Activated CD4-positive, alpha-beta T cell treated with anti-CD3 and anti-CD28 coated beads for 1 hour (primary cell): Measurements from ENCODE around the gene ASTN2.

Experiments used
- DNase-seq: peaks from one replicate; pipeline ENCODE4 v3.0.0-alpha.2; 2020

Gene ASTN2

GRCh38 chr9:116774421-116775180, 640.3 kb downstream of the ASTN2 start:
- DNase-seq: no peak

- no peak for DNase-seq
Observed at GRCh38 chr9:116767219-116767618, 647.6 kb downstream of the ASTN2 start.

- no peak for DNase-seq
Observed at GRCh38 chr9:116765011-116765410, 649.8 kb downstream of the ASTN2 start.

- no peak for DNase-seq
Observed at GRCh38 chr9:116763770-116764169, 651.1 kb downstream of the ASTN2 start.

GRCh38 chr9:116760636-116761035, 654.2 kb downstream of the ASTN2 start:
- DNase-seq: no peak

DNA sequence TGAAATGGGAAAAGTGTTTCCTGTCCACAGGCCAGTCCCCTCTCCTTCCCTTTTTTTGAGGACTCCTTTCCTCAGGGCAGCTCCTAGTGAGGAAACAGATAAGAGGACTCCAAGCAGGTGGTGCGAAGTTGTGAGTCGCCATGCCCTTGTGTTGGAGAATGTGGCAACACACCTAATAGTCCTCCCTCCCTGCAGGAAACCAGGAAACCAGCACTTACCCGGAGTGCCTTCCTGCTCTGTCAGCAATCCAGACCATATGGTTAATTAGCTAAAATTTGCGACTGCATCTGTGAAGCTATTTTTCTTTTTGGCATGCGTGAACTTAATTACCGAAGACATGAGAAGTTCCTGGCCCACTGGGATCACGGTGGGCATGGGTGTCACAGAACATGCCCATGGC, 657.8 kb downstream of the ASTN2 start:
- no peak for DNase-seq

DNA sequence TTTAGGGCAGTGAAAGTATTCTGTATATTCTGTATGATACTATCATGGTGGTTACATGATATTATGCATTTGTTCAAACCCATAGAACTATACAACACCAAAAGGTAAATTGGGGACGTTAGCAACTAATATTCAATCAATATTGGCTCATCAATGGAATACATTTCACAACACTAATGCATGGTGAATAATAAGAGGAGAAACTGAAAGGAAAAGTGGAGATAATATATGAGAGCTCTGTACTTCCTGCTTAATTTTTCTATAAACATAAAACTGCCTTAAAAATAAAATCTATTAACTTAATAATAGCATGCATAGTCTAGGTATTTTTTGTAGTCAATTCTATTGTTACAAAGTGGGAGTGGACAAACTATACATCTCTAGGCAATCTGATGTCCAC, 661.5 kb downstream of the ASTN2 start:
- no peak for DNase-seq

GRCh38 chr9:116750510-116750909, 664.3 kb downstream of the ASTN2 start:
- no peak for DNase-seq

DNA sequence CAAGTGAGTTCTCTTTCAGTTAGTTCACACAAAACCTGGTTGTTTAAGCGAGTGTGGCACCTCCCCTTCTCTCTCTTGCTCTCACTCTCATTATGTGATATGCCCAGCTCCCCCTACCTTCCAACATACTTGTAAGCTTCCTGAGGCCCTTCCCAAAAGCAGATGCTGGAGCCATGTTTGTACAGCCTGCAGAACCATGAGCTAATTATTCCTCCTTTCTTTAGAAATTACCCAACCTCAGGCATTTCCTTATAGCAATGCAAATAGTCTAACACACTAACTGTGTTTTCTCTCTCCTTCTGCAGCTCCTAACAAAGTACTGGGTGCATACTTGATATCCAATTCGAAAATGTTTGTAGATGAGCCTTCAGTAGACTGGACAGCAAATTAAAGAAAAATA, 665.1 kb downstream of the ASTN2 start:
- DNase-seq: no peak

DNA sequence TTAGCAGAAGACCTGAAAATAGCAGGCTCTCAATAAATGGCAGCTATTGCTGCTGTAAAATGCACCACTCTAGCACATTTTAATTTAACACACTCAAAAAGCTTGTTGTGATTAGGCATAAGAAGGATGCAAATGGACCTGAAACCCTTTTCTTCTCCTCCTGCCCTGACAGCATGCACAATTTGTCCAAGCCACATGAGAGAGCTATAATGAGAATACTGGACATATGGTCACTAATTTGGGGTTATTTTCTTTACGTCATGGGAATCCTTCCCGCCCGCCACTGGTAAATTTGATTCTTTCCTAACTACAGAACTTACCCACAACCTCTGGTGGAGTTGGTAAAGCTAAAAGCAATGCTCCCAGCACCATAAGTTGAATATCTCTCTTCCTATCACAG, 665.7 kb downstream of the ASTN2 start:
- no peak for DNase-seq

DNA sequence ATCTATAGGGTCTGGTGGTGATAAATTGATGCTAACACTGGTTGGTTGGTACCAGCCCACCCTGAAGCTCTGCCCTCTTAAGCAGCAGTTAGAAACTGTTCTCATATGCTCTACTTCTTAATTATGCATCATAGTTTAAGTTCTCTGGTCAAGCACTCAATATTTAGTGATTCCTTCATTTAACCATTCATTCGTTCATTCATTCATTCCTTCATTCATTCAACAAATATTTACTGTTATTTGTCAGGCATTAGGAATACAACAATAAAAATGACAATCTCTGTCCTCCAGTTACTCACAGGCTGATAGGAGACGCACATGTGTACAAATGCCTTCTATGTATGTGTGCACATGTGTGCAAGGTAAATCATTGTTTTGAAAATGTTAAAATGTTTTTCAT, 673.1 kb downstream of the ASTN2 start:
- DNase-seq: no peak

DNA sequence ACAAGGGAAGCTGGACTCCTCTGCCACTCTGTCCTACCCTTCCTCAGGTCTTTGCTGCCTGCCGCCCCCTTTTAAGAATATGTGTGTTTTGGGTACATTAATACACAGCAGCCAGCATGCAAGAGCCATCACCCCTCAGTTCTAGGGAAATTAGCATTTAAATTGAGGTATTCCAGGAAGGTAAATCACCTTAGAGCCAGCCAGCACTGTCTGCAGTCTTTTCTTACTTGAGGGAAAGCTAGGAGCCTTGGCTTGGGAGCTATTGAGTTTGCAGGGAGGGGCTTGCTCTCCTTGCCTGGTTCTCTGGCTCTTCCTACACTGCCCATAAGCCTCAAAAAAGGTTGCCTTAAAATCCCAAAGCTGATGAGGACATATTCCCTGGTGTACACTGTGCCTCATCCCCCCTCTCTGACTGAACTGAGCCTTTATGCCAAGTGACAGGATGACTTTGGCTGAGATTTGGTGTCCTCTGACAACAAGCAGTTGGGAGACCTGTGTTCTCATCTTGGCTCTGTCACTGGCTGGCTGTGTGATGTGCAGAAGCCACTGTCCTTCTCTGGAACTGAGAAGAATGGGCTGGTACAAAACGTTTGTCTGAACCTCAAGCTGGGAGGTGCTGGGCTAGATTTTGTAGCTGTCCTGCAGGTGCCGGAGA, 673.6 kb downstream of the ASTN2 start:
- DNase-seq: no peak

GRCh38 chr9:116737152-116737546, 677.7 kb downstream of the ASTN2 start:
- peak; percentile 17 for DNase-seq

DNA sequence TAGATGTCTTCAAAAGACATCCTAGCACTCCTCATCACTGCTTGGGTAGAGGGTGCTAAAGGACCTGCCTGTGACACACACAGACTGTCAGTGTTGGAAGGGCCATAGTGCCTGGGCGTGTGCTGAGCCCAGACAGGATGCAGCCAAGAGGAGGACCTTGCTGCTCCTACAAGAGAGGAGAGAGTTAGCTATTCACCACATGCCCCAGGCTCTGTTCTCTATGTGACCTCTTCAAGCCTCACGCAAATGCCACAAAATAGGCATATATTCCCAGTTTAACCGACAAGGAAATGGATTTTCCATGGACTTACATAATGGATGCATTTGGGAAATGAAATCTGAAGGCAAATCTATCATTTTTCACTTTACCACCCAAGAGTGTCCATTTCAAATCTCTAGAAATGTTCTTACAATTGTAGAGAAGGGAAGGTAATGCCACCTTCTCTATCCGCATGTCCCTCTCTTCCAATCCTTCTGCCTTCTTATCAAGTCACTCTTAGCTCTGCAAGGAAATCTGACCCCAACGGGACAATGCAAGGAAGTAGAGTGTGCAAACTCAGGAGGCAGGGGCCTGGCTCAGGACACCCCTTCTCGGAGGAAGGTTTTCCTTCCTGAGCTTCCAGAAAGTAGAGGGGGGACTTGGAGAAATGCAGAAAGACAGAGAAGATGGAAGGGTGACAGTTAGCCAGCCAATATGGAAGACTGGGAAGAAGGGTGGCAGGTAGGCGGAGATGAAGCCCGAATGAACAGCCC, 678.3 kb downstream of the ASTN2 start:
- DNase-seq: no peak

GRCh38 chr9:116733010-116733641, 681.7 kb downstream of the ASTN2 start:
- DNase-seq: no peak

- DNase-seq: no peak
Observed at GRCh38 chr9:116726602-116727001, 688.3 kb downstream of the ASTN2 start.

DNA sequence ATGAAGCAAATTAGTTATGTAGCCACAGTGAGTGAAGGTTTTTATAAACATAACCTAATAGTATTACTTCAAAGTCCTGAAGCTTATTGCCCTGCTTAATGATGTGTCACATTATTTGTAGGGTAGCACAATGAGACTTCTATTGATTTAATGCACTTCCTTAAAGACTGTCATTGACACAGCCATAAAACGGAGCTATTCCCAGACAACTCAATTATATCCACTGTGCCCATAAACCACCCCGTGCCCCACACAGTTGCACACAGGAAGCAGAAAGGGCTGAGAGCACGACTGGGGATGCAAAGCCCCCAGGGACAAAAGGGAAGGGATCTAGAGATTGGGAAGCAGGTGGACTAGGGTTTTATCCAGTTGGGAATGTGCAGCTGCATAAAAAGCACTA, 690.7 kb downstream of the ASTN2 start:
- no peak for DNase-seq

- DNase-seq: no peak
Observed at GRCh38 chr9:116721944-116722343, 692.9 kb downstream of the ASTN2 start.

- no peak for DNase-seq
Observed at GRCh38 chr9:116721411-116721810, 693.4 kb downstream of the ASTN2 start.

DNA sequence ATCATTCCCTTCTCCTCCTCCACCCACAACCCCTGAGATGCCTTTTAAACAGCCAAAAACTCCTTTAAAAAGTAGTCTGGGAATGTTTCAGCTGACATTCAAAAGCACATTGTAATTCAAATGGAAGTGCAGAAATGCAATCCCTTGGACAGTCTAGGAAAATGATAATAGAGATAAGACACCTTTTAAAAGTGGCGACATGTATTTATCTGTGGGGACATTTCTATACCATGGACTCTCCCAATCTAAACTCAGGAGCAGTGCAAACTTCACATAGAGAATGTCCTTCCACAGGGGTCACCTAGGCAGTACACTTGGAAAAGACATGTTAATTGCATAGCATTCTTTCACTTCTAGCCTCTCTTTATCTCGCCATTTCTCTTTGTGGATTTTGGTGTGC, 694.7 kb downstream of the ASTN2 start:
- no peak for DNase-seq

GRCh38 chr9:116718111-116718510, 696.7 kb downstream of the ASTN2 start:
- DNase-seq: no peak

DNA sequence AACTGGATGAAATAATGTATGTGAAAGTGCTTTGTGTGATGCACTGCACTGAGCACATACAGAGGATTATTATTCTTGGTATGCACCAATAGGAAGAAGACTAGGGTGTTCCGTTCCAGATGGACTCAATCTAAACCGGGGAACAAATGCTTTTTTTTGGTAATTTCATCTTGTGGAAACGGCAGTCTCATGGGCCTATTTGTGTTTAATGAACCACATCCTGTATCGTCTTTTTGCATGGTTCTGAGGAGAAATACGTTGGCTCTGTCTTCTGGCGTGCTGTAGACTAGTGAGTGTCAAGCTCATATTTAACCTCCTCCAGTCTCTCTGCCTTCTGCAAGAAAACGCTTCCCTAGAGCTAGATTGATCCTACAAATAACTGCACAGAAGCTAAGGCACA, 697.7 kb downstream of the ASTN2 start:
- DNase-seq: no peak

DNA sequence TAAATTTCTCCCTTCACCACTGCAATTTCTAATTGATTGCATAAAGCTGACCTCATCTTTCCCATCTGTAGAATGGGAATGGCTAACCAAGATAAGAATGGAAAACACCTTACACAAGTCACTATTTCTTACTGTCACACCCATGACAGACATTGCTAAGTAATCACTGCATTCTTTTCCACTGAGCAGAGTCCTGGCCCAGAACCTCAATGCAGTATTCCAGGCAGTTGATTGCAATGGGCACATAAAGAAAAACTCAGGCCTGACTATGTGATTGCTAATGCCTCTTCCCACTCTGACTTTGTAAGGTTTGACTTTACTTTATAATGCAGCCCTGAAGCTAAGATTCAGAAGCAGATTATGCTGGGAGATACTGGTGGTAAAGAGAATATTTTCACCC, 698.4 kb downstream of the ASTN2 start:
- DNase-seq: no peak

GRCh38 chr9:116715751-116716150, 699.1 kb downstream of the ASTN2 start:
- no peak for DNase-seq
